ENCODE results near the gene NACC2.
"Not testable (repeated sequence)": the region's sequence is repeated elsewhere in the genome, so short reads cannot be mapped to it uniquely, and the experiment has no call there.

NACC2 gene

DNA sequence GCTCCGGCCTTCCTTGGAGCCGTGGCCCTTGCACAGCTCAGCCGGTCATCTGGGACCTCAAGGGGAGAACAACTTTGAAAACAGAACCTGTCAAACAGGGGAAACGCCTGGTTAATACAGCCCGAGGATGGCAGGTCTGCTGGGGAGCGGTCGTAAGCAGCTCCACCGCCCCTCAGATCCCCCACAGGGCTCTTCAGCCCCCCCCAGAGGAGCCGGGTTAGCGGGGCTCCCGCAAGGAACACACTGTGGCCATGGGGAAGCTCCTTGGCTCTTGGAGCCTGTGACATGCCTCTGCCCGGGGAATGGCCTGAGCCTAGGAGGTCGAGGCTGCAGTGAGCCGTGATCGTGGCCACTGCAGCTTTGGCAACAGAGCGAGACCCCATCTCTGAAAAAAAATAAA is 16.8 kb upstream of the NACC2 start:
- no peak for DNase-seq (ENCODE audit: low read depth in 2 of 2, low spot score in 1 of 2)

DNA sequence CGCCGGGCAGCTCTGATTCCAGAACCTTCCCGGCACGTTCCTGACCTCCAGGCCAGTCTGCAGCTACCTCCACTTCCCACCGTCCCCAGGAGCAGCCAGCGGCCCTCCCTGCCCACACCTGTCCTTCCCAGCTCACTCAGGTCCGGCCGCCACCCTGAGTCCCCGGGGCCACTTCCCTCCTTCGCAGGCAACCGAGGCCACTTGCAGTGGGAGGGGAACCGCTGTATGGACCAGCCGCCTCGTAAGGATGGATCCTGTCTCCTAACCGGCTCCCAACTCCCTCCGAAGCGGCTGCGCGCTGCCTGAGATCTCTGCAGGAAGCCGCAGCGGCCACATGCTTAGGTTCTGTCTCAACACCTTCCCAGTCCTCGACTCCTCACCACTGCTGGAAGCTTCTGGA is 16.1 kb upstream of the NACC2 start:
- DNase-seq (ENCODE audit: low read depth in 2 of 2, low spot score in 1 of 2): no peak

GRCh38 chr9:136110082-136111061 is 15.3 kb upstream of the NACC2 start:
- no peak for DNase-seq (ENCODE audit: low read depth in 2 of 2, low spot score in 1 of 2)

DNA sequence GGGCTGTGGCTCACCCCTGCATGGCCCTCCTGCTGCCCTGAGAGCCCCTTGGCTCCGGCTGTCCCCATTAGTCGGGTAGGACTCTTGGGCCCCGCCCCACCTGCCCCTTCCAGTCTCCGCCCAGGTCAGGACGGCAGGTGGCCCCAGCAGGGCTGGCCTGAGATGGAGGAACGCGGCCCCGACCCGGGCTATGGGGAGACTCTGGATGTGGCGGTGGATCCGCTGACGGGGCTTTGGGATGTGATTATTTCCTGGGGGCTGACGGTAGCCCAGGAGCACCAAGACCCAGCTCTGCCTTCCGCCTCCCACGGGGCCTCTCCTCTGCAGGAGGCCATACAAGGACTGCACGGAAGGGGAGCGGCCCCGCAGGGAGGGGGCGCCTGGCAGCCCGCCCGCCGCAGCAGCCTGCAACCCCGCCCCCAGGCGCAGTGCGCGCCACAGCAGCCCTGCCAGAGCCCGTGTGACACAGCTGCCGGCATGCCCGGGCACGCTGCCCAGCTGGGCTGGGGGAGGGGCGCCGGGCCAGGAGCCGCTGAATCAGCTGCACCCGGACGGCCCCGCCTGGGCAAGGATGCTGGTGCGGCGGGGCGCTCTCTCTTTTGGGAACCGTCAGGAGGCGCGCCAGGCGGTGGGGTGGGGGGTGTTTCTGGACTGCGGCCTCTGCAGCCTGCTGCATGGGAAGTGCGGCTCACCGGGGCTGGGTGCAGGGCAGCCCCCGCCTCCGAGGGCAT is 14.4 kb upstream of the NACC2 start:
- peak; percentile 71 to 86 for DNase-seq (ENCODE audit: low read depth in 2 of 2, low spot score in 1 of 2)

DNA sequence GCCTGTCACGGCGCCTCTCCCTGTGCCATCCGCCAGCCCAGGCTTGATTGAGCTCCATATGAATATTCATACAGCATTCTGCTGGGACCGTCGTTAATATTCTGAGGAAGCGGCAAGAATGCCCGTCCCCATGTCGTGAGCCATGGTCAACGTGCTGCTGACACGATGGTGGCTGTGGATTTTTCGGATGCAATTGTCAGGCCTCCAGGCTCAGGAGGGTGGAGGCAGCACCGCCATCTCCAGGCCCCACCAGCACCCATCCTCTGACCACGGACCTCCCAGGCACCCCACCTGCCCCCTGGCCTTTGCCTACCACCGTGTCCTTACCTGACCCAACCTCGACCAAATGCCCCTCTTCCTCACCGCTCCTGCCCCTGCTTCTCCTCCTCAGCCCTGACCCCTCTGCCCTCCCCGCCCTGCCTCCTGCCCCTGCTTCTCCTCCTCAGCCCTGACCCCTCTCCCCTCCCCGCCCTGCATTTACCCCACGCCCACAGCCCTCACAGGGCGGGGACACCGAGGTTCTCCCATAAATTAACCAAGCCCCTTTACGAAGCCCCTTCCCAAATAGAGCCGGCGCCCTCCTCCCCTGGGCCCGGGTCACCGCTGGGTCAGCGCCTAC is 13.7 kb upstream of the NACC2 start:
- no peak for DNase-seq (ENCODE audit: low read depth in 2 of 2, low spot score in 1 of 2)

- DNase-seq (ENCODE audit: low read depth in 2 of 2, low spot score in 1 of 2): no peak
Observed at GRCh38 chr9:136107953-136108647, 13.0 kb upstream of the NACC2 start.

DNA sequence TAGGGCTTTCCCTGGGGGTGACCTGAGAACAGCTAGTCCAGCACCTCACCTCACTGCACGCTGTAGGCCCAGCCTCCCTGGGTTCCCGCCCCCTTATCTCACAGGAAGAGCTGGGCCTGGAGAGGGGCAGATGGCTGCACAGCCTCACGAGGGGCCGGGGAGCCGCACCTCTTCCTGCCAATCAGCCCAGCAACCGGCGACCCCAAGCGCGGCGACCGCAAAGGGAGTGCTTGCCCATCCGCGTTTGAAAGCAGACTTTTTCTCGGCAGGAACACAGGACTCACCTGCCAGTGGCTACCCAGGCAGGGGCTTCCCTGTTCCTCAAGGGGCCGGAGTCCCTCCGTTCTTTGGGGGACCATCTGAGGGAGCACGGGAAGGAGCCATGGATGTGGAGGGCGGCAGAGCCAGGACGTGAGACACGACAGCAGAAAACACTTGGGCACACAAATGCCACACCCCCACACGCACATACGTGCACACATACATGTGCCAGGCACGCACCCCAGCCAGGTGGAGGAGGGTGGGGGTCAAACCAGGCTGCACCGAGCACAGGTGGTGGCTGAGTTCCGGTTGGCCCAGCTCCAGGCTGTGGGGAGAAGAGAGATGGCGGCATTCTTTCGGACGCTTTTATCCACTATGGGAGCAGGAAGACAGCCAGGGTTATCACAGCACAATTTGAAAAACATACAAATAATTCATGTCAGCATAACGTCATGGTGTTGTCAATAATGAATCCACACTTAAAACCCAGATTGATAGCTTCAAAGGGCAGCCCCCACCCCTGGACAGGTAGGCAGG is 12.3 kb upstream of the NACC2 start:
- DNase-seq (ENCODE audit: low read depth in 2 of 2, low spot score in 1 of 2): no peak

GRCh38 chr9:136105398-136106135 is 10.5 kb upstream of the NACC2 start:
- DNase-seq (ENCODE audit: low read depth in 2 of 2, low spot score in 1 of 2): no peak

GRCh38 chr9:136104916-136105315 is 9.8 kb upstream of the NACC2 start:
- no peak for DNase-seq (ENCODE audit: low read depth in 2 of 2, low spot score in 1 of 2)

- no peak for DNase-seq (ENCODE audit: low read depth in 2 of 2, low spot score in 1 of 2)
Observed at GRCh38 chr9:136104488-136104800, 9.4 kb upstream of the NACC2 start.

GRCh38 chr9:136103651-136104487 is 8.8 kb upstream of the NACC2 start:
- no peak for DNase-seq (ENCODE audit: low read depth in 2 of 2, low spot score in 1 of 2)

DNA sequence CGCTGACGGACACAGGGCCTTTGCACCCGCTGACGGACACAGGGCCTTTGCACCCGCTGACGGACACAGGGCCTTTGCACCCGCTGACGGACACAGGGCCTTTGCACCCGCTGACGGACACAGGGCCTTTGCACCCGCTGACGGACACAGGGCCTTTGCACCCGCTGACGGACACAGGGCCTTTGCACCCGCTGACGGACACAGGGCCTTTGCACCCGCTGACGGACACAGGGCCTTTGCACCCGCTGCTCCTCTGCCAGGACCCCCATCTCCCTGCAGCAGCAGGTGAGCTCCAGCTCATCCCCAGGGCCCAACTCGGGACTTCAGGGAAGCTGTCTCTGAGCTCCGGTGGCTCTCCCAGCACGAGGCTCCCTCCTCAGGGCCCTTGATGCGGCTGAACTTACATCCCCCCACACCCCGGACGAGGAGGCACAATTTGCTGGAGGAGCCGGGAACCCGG is 6.6 kb upstream of the NACC2 start:
- not testable (repeated sequence) for DNase-seq (ENCODE audit: low read depth in 2 of 2, low spot score in 1 of 2)

DNA sequence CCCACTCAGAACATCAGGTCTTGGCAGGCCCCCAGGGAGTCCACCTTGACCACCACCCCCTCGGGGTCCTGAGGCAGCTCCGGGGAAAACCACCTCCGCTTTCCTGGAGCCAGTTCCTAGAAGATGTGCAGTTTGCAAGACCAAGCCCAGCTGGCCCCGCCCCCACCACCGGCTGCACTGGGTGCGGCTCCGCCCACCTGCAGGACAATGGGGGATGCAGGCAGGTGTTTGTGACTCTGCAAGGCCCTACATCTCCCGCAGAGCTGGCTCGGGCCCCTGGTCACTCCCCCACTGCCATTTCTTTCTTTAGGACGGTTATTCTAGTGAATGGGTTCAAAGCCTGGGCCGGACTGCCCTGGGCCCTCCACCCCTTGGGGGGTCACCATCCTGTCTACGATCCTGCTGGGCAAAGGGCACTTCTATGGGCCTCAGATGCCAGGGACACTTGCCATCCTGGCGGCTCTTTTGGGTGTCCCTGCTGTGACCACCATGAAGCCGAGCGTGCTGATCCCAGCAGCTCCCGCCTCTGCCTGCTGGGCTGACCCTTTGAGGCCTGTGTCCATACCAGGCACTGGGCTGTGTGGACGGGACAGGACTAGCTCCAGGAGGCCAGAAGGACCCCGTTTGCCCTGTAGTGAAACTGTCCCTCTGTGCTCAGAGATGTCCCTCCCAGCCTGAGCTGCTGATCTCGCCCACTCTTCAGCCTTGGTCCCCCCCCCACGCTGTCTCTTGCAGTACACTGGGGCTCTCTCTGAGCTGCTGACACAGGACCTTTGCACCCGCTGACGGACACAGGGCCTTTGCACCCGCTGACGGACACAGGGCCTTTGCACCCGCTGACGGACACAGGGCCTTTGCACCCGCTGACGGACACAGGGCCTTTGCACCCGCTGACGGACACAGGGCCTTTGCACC is 5.9 kb upstream of the NACC2 start:
- DNase-seq (ENCODE audit: low read depth in 2 of 2, low spot score in 1 of 2): no peak

GRCh38 chr9:136099542-136099941 is 4.5 kb upstream of the NACC2 start:
- no peak for DNase-seq (ENCODE audit: low read depth in 2 of 2, low spot score in 1 of 2)

DNA sequence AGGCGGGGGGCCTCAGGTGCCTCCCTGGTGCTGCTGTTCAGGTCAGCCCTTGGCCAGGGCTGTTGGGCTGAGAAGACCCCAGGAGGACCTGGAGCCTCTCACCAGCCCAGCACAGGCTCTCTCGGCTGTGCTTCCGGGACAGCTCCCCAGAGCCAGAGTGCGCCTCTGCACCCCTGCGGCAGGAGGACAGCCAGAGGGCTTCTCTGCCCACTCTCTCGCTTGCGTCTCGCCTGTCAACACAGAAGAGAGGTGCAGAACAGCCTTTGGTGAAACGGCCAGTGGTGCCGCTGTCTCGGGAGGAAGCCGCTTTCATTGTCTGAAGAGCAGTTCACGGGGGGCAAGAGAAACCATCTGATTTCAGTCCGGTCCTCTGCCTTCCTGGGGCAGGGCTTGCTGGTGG is 3.8 kb upstream of the NACC2 start:
- DNase-seq (ENCODE audit: low read depth in 2 of 2, low spot score in 1 of 2): no peak

DNA sequence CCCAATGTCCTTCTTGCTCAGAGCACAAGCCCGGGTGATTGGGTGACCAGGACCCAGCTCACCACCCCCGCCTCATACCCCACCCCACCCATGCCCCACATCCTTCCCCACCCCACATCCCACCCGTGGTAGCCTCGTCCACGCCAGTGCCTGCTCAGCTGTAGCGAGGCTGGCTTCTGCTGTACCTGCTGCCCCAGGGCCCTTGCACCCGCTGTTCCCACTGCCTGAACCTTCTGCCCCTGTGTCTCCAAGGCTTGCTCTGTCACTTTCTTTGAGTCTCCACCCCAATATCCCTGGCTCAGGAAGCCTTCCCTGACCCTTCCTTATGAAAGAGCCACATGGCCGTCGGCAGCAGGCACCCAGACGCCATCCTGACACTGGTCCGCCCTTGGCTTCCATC is 3.1 kb upstream of the NACC2 start:
- no peak for DNase-seq (ENCODE audit: low read depth in 2 of 2, low spot score in 1 of 2)

DNA sequence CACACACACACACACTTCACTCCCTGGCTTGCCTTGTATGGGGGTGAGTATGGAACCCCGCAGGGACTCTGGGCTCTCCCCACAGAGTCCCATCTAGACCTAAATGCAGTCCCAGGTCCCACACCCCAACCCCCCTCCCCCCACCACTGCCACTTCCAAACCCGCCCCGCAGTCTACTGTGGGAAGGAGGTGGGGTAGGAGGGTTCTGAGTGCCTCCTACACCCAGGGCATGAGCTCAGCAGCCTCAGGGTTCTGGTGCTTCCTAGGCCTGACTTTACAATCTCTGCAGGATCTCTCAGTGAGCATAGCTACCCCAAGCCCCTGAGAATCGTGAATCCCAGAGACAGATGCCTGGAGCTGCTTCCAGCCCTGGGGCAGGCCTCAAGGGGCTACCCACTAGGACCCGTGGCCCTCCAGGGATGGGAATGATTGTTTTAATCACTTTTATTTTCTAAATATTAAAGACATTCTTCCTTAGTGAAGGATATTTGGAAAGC is 1.5 kb upstream of the NACC2 start:
- no peak for DNase-seq (ENCODE audit: low read depth in 2 of 2, low spot score in 1 of 2)
